MCF 10A (cell line): ENCODE data around the gene TNFRSF4. TPM values are rescaled to one million over a fixed set of nuclear protein-coding genes. Genes with fewer than 3 reads are reported as not detected.

Source experiments
- BruUV-seq: library from RNA; stranded (reverse); fragments of 400-500 nt; replicated peaks from 2 replicates; lab custom pipeline; 2021; lab: Mats Ljungman, UMichigan
- CTCF ChIA-PET: fragments of 300-600 bp; sonication (Branson Sonifier 250); formaldehyde crosslinking; extraction: SDS; loops from one replicate; lab custom pipeline; 2021; ENCODE audit warnings: antibody characterized with exemption, inconsistent platforms; lab: Yijun Ruan, JAX
- POLR2A ChIA-PET: fragments of 300-600, 350-650 bp; sonication (Branson Sonifier 250); formaldehyde crosslinking; extraction: SDS; loops from one replicate; lab custom pipeline; 2020; ENCODE audit warnings: antibody characterized with exemption, inconsistent platforms; lab: Yijun Ruan, JAX
- DNase-seq: peaks from one replicate; pipeline ENCODE4 v3.0.0-alpha.2; 2018; ENCODE audit not compliant: unreplicated experiment
- H3K27ac Mint-ChIP-seq: one replicate; pipeline ENCODE4 v1.8.0; 2022; ENCODE audit warnings: mild to moderate bottlenecking, low read depth, mixed read lengths; ENCODE audit not compliant: unreplicated experiment
- H3K27me3 Mint-ChIP-seq: one replicate; pipeline ENCODE4 v1.8.0; 2022; ENCODE audit warnings: mixed read lengths; ENCODE audit not compliant: insufficient read depth, unreplicated experiment
- H3K36me3 Mint-ChIP-seq: one replicate; pipeline ENCODE4 v1.8.0; 2022; ENCODE audit warnings: mild to moderate bottlenecking, moderate library complexity, mixed read lengths; ENCODE audit not compliant: insufficient read depth, unreplicated experiment
- H3K4me1 Mint-ChIP-seq: one replicate; pipeline ENCODE4 v1.8.0; 2022; ENCODE audit warnings: mixed read lengths; ENCODE audit not compliant: insufficient read depth, unreplicated experiment
- H3K4me3 Mint-ChIP-seq: one replicate; pipeline ENCODE4 v1.8.0; 2022; ENCODE audit warnings: mild to moderate bottlenecking, moderate library complexity, mixed read lengths; ENCODE audit not compliant: unreplicated experiment
- H3K9me3 Mint-ChIP-seq: one replicate; pipeline ENCODE4 v1.8.0; 2022; ENCODE audit warnings: mixed read lengths; ENCODE audit not compliant: unreplicated experiment
- intact Hi-C: fragments of 100-400 bp; cut with micrococcal nuclease; formaldehyde crosslinking; loops from 2 replicates; pipeline ENCODE4 v1.14.1; 2022
- total RNA-seq: library from RNA; stranded (reverse); gene quantifications from 2 replicates; pipeline ENCODE4 v1.2.3, GENCODE V29; 2022
- TF ChIP-seq, protein P1 (sequence below): fragments of 200-600 bp; IDR thresholded peaks from one replicate; pipeline ENCODE4 v1.8.0; 2022; ENCODE audit warnings: antibody characterized with exemption, mild to moderate bottlenecking; ENCODE audit not compliant: unreplicated experiment

TNFRSF4 gene
- total RNA-seq, 1 experiment from 2014 or later, result not detected

DNA sequence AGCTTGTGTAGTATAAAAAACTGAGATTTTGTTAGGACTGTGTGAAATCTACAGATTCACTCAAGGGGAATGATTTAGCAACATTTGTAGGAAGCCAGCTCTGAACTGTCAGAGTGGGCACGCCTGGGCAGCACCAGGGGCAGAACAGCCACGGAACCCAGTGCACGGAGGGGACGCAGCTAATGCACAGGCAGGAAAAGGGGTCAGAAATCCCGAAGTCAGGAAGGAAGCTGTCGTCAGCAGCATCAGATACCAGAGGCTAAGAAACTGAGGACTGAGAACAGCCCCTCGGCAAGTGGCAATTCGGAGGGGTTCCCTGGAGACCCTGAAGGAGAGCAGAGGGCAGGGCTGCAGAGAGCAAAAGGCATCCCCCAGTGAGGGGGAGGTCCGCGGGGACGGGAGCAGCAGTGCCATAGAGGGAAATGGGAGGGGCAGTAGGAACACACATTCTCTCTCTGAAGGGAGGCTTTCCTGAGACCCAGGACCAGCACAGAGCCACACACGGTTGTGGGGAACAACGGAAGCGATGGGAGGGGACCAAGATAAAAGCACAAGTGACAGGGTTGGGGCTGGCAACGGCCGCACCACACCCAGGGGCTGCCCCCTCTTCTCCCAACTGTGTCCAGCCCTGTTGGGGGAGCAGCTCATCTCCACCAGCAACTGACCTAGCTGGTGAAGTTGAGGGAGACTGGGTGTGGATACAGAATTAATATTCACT is 47.0 kb upstream of the TNFRSF4 start:
- POLR2A ChIA-PET, result interaction anchor here (1.1 to 1.3 kb wide), 3 partner anchors 10 to 22 kb away, joined by 3 to 8 read pairs (median 5); no protein-coding TSS in a partner anchor
- peak overlapping the region; percentile 53 for H3K27ac Mint-ChIP-seq
- no peaks in the 10 kb centered on the region for H3K27me3 Mint-ChIP-seq
- CTCF ChIA-PET, result interaction anchor here (0.6 to 1.0 kb wide), 3 partner anchors 23 to 182 kb away, joined by 3 read pairs; no protein-coding TSS in a partner anchor
- BruUV-seq, result no TSS peak
- peaks cover 65% of the 10 kb centered on the region for H3K36me3 Mint-ChIP-seq
- TF ChIP-seq, protein P1, sequence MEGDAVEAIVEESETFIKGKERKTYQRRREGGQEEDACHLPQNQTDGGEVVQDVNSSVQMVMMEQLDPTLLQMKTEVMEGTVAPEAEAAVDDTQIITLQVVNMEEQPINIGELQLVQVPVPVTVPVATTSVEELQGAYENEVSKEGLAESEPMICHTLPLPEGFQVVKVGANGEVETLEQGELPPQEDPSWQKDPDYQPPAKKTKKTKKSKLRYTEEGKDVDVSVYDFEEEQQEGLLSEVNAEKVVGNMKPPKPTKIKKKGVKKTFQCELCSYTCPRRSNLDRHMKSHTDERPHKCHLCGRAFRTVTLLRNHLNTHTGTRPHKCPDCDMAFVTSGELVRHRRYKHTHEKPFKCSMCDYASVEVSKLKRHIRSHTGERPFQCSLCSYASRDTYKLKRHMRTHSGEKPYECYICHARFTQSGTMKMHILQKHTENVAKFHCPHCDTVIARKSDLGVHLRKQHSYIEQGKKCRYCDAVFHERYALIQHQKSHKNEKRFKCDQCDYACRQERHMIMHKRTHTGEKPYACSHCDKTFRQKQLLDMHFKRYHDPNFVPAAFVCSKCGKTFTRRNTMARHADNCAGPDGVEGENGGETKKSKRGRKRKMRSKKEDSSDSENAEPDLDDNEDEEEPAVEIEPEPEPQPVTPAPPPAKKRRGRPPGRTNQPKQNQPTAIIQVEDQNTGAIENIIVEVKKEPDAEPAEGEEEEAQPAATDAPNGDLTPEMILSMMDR, result no peak
- no peaks in the 10 kb centered on the region for H3K9me3 Mint-ChIP-seq
- no peak for DNase-seq
- H3K4me3 Mint-ChIP-seq, result no peak overlapping the region
- peaks cover 31% of the 10 kb centered on the region for H3K4me1 Mint-ChIP-seq
- intact Hi-C loops, result no loop called here

GRCh38 chr1:1259951-1260600 is 46.1 kb upstream of the TNFRSF4 start:
- H3K4me3 Mint-ChIP-seq, result no peak overlapping the region
- peaks cover 22% of the 10 kb centered on the region for H3K4me1 Mint-ChIP-seq

GRCh38 chr1:1259540-1259939 is 45.6 kb upstream of the TNFRSF4 start:
- no peaks in the 10 kb centered on the region for H3K9me3 Mint-ChIP-seq
- no peak for DNase-seq
- peaks cover 17% of the 10 kb centered on the region for H3K4me1 Mint-ChIP-seq
- no TSS peak for BruUV-seq
- H3K27ac Mint-ChIP-seq, result peak overlapping the region; percentile 32
- TF ChIP-seq, protein P1, result no peak
- ChIA-PET CTCF (interaction anchor here (0.5 kb wide), 1 partner anchor 9 kb away, joined by 3 read pairs; no protein-coding TSS in a partner anchor), POLR2A (interaction anchor here (1.1 kb wide), 1 partner anchor 11 kb away, joined by 8 read pairs; no protein-coding TSS in a partner anchor)
- no peaks in the 10 kb centered on the region for H3K27me3 Mint-ChIP-seq
- H3K36me3 Mint-ChIP-seq, result peaks cover 61% of the 10 kb centered on the region
- intact Hi-C loops, result no loop called here
- no peak overlapping the region for H3K4me3 Mint-ChIP-seq

More at GRCh38 chr1:1259951-1260600, 46.1 kb upstream of the TNFRSF4 start:
- no peak for DNase-seq
- CTCF ChIA-PET, result interaction anchor here (0.5 to 0.7 kb wide), 2 partner anchors 9 to 36 kb away, joined by 3 read pairs; no protein-coding TSS in a partner anchor
- POLR2A ChIA-PET, result interaction anchor here (1.1 kb wide), 1 partner anchor 11 kb away, joined by 8 read pairs; no protein-coding TSS in a partner anchor
- no TSS peak for BruUV-seq
- TF ChIP-seq, protein P1, result no peak
- Mint-ChIP-seq H3K27ac (peak overlapping the region; percentile 32), H3K36me3 (peaks cover 61% of the 10 kb centered on the region), H3K9me3 (no peaks in the 10 kb centered on the region), H3K27me3 (no peaks in the 10 kb centered on the region)
- intact Hi-C loops, result no loop called here

- no peaks in the 10 kb centered on the region for H3K9me3 Mint-ChIP-seq
- H3K27ac Mint-ChIP-seq, result peak overlapping the region; percentile 32
- TF ChIP-seq, protein P1, result no peak
- no peaks in the 10 kb centered on the region for H3K27me3 Mint-ChIP-seq
- CTCF ChIA-PET, result no interaction called here
- POLR2A ChIA-PET, result interaction anchor here (0.6 to 0.7 kb wide), 2 partner anchors 15 to 28 kb away, joined by 3 read pairs; partner anchors contain the start of genes B3GALT6, SDF4 and UBE2J2
- intact Hi-C loops, result no loop called here
- peaks cover 63% of the 10 kb centered on the region for H3K36me3 Mint-ChIP-seq
- peaks cover 17% of the 10 kb centered on the region for H3K4me1 Mint-ChIP-seq
- H3K4me3 Mint-ChIP-seq, result no peak overlapping the region
- no TSS peak for BruUV-seq
- no peak for DNase-seq
These were observed 45.2 kb upstream of the TNFRSF4 start for GRCh38 chr1:1259119-1259488.
